ENCODE measurements around the gene HDAC4.

HDAC4 gene

DNA sequence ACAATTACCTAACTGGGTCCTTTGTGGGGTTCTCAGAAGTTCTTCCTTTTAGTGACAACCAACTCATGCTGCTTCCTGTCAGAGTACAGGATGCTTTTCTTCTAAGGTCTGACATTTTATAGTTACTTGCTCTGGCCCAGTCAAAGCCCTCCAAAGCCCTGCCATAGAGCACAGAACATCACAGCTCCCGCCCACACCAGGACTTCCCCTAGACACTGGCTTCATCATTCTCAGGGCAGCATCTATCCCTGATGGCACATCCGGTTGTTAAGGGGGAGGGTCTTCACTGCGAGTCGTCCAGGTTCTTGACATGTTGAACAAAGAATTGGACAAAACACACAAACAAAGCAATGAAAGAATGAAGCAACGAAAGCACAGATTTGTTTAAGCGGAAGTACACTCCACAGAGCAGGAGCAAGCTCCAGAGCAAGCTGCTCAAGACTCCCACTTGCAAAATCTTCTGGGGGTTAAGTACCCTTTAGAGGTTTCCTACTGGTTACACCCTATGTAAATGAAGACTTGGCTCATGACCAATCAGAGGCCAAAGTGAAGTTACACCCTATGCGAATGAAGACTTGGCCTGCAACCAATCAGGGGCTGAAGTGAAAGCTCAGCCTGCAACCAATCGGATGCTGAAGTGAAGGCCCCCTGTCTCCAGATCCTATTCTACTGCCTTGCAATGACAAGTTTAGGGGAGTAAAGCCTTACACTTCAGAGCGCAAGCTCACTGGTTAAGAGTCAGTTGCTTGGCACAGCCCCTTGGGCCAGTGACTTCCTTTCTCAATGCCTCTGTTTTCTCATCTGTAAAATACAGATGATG lies 79.0 kb downstream of the HDAC4 start:
- no peak for DNase-seq

DNA sequence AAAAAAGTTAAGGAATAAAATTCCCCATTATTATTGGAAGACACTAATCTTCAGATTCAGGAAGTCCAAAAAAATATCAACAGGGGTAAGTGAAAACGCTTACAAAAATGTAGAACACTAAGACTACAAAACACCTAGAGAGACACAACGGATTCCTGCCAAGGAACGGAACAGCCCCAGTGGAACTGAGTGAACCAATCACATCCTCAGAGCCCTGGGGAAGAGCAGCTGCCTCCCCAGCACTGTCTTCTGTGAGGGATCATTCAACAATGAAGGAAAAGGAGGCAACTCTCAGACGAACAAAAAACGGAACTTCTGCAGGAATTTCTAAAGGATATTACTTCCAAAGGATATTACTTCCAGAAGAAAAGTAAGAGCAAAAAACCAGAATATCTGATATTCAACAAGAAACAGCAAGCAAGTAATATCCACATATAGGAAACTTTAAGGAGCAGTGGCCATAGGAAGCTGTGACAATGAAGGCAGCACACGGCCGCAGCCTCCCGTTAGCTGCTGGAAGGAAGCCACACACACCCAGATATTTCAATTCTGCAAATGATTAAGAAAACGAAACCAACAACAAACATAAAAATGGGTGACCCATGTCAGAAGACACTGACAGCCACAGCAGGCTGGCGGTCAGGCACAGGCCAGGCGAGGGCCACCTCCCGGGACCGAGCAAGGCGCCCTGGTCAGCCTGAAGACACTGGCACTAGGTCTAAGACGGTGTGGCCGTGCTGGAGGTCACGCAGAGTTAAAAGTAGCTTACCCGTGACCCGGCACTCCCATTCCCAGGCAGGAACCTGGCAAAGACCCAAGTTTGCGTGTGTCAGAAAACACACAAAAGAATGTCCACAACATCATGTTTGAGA lies 81.8 kb downstream of the HDAC4 start:
- no peak for DNase-seq

DNA sequence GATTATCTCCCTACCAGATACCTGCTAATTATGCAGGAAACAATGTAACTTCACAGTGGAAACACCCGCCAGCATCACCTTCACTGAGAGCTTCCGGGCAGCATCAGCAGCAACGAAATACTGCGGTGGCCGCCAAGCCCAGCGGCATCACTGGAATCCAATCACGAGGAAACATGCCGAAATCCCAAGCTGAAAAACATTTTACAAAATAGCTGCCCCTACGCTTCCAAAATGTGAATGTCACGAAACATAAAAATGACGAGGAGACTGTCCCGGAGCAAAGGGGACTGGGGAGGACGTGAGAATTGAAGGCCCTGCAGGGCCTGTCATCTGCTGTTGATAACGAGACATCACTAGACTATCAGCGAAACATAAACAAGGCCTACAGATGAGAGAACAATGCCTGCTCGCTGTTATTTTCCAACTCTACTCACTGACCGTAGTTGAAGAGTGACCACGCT lies 82.6 kb downstream of the HDAC4 start:
- no peak for DNase-seq

DNA sequence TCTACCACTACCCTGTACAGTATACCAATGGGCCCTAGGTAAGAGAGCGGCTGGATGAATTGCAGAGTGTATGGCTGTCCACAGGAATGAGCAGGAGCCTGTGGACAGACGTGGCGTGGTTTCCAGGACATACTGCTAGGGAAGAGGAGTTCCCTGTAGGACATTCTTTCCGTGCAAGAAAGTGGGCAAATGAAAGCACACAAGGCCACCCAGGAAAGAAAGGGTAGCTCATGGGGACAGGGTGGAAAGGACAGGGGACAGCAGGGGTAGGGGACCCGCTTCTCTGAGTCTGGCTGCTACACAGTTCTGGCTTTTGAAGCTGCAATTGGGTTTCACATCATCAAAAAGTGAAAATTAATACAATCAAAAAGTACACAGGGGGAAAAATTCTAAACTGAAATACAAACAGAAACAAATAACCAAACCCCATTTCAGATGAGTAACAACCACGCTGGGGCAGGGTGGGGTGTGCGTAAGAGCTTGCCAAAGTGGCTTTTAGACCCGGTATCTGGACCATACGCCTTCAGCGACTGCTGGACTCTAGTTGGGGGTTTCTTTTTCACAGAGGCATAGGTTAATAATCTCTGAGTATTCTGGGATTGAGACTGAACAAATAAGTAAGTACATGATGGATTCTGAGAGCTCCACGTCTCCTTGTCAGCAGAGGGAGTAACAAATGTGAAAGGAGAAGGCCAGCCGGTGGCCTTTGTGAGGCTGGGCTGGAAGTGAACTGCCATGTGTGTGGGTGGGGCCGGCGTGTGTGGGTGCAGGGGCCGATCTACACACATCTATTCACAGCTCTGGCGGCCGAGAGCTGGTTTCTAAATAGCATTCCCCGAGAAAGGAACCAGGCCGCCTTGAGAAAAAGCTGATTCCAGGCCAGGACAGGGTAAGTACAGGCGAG lies 84.0 kb downstream of the HDAC4 start:
- no peak for DNase-seq

DNA sequence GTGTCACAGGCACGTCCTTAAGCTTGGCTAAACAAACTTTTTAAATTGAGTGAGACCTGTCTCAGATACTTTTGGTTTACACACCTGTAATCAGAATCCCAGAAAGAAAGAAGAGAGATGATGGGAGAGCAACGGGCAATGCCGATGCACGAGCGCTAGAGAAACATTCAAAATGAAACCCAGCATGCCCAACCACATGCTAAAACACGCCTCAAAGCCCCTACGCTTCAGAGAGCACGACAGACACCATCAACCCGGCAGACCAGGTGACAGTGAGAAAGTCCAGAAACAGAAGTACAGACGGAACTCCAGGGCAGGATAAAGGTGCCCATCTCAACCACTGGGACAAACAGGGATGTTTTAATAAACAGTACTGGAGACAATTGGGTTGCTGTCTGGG lies 85.5 kb downstream of the HDAC4 start:
- DNase-seq: no peak

DNA sequence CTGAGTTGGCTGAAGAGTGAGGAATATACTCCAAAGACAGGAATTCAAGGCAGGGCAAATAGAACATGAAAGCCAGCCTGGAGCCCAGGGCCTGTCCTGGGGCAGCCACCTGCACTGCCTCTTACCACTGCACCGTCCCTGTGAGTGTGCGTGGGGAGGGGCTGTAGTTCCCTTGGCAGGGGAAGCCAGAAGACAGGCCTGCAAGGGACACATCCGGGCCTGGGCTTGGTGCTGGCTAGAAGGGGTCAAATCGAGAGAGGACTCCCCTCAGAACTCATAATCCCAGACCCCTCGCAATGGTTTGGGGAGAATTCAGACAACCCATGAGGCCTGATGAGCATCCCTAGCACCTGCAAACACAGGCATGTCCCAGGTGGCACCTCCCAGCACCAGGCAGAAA lies 87.0 kb downstream of the HDAC4 start:
- no peak for DNase-seq

DNA sequence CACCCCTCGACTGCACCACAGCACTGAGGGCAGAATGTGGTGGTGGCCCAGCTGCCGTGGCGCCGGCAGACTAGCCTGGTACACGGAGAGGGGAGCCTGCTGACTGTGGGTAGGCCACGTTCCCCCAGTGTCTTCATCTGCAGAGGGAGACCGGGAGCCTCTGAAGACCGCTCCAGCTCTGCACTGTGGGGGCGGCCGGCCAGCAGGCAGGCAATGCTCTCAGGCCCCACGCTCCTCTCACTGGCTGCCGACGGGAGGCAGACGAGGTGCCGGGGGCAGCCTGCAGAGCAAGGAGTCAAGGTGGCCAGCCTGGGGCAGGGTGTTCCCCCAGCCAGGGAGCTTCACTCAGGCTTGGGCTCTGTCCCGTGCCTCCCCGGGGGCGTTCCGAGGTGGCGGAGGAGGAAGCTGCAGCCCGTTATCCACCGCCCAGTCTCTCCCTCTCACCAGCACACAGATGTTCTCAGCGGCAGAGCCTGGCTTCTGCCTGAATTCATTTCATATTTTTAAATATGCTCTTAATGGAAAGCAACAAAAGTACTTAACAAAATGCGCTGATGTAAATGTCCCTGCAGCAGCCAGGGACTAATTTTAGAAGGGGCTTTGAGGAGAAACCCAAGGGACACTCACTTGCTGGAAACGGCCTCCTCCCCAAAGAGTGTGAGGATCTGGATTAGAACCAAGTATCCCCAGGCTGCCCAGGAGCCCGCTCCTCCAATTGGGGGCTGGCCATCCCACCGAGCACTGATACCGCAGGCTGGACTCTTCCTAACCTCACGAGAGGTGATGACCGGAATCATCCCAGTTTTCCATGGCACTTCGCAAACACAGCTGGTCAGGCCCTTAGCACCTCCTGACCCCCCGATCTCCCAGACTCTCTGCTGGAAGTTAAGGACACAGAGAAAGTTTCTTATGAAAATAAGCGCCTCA lies 87.8 kb downstream of the HDAC4 start:
- no peak for DNase-seq

DNA sequence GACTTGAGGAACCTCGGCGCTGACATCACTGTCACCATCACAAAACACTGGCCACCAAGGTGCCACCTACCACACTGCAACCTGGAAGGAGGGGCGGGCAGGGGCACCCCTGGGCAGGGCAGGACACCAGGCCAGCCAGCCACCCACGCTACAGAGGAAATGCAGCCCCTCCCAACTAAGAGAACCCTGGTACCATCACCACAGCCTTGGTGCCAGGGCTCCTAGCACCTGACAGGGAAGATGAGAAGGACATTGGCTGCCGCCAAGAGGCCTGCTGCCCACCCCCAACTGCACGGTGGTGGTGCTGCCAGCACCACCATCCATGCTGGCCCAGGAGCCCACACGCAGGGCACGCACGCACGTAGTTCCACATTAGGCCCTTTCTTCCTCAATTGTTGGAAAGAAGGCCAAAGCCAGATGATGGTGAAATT lies 88.7 kb downstream of the HDAC4 start:
- no peak for DNase-seq

DNA sequence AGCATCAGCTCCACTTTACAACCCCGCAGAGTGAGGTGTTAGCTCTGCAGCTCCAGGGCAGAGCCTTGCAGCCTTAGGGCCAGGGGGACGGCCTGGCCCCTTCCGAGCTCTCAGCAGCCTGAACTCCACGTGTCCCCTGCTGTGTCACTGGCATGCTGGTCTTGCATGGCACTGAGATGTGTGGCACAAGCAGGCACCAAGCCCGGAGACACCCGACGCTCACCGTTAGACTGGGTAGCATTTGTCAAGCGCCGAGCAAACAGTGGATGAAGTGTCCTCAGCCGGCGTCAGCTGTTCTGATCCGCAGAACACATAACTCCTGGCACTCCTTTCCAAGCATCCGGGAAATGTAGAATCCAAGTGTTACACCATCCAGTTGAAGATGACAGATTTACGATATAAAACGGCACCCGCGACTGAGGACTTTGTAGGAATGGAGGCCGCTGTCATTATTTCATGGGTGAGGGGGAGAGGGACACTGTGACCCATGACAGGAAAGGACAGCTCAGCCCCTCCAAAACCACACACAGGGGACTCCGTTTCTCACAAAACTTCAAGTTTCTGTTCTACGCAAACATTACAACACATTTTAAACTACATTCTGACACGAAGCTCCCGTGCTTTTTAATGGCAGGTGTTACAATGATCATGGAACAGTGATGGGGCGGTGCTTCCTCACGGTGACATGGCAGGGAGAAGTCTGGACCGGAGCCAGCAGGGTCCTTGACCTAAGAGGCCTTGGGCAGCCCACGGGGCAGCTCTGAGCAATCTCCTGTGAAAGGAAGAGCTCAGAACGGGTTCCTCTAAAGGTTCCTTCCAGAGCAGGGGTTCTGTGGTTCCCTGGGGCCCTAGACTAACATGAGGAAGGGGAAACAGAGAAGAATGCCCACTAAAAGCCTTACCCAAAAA lies 89.4 kb downstream of the HDAC4 start:
- no peak for DNase-seq

DNA sequence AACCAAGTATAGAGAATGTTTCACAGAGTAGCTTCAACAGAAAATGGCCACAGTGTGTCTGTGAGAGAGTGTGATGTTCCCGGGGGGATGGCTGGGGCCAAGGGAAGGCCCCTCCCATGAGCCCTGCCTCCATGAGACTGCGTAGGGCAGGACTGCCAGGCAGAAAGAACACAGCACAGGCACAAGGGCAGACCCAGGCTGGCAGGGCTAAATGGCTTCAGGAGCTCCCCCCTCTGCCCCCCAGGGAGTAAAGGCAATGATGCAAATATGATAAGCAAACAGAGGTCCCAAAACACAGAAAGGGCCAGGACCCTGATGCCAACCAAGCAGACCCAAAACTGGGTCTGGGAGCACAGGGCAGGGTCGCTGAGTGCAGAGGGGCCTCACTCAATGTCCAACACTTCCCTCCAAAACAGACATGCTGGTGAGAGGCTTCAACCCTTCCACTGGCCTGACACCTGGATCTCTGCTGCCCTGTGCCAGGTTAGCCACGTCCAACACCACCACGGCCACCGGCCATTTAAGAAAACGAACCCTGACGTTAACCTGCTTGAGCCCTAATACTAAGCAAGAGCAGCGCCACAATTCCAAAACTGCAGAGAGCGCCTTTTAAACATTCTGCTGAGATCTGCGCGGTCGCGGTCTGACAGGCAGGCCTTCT lies 90.3 kb downstream of the HDAC4 start:
- DNase-seq: no peak

DNA sequence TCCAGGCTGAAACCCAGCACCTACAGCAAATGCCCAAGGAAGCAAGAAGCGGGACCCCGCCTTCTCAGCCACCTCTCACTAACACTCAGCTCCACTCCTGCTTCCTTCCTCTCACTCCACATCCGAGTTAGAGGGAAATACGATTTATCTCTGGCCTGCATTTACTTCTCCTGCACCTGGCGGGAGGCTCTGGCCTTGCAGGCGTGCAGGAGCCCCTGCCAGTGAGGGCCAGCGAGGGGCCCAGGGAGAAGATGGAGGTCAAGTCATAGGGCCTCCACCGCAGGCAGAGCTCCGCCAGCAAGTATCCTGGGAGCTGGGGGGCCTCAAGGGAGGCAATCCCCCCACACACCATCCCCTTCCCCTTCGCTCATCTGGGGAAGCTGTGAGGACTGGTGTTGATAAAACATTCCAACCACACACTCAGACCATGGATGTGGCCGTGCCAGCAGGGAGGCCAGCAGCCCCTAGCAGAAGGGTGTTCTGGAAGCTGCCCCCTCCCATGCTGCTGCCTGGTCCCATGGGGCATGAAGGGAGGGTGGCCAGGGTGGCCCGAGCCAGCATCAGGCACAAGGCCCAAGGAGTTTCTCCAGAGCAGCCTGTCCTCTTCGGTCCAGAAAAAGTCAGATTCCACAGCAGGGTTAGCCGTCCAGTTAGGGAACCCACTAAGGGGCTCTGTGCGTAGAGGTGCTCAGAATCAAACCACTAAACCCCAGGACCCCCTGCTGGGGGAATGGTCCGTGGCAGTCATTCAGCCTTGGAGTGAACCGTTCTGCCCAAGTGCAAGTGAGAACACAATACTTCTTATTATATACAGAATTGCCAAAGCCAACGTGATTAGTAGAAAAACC lies 91.2 kb downstream of the HDAC4 start:
- DNase-seq: no peak

DNA sequence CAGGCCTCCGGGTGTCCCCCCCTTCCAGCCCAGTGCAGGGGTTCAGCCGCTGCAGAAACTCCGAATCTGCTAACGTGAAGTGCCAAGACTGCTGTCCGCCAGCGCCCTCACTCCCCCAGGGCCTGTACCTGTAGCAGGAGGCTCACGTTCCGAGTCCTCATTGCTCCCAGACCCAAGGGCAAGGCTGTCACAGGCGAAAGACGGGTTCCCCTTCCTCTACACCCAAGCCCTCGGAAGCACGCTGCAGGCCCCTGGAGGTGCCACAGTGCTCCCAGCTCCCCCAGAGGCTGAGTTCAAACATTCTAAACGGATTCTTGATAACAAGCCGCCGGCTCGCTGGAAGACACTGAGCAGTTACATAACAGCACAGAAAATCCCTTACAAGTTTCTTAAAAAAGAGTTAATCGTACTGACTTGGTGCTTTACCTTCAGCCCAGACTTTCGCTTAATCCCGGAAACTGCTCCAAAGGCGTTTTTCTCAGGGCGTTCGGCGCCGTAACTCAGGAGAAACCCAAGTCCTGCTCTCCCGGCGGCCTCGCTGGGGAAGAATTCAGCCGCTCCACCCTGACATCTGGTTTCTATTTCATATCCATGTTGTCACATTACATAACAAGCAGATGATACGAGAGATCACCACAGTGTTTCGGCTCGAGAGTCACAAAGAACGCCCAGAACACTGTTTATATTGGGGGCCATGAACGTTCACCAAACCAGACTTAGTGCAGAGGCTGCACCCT lies 92.0 kb downstream of the HDAC4 start:
- no peak for DNase-seq

DNA sequence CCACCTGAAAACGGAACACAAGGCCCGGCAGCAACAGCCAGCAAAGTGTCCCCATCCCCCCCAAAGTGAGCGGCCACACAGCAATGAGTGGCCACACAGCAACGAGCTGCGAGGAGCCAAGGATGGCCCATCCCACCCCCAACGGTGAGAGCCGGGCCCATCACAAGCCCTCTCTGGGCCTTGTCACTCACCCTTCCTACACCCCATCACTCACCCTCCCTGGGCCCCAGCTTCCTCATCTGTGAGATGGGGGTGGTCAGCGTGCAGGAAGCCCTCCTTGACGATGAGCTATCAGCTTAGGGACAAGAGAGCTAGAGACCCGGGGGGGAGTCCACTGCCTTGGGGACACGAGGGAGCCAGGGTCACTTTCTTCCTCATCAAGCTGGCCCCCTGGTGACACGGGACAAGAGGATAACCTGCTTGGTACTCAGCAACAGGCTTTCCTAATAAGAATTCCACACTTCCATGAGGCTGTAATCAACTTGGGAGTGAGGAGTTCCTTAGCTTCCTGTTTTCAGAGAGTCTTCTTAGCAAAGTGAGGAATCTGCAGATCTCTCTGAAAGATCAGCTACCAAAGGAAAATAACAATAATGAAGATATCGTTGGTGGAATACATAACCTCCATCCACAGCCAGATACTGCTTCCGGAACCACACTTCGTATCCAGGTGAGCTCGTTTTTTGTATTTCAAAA lies 92.8 kb downstream of the HDAC4 start:
- DNase-seq: no peak

DNA sequence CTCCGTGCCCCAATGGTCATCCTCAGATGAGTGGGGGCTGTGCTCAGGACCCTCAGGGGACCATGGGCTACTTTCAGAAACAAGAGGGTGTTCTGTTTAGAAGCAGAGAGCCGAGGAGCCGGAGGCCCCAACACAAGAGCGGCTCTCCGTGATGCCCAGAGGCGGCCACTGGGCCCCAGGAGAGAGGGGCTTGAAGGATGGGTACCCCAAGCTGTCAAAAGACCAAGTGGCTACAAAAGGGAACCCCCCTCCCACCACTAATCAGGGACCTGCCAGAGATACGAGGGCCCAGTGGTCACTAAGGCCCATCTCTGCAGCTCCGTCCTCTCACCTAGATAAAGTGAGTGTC lies 93.6 kb downstream of the HDAC4 start:
- no peak for DNase-seq

DNA sequence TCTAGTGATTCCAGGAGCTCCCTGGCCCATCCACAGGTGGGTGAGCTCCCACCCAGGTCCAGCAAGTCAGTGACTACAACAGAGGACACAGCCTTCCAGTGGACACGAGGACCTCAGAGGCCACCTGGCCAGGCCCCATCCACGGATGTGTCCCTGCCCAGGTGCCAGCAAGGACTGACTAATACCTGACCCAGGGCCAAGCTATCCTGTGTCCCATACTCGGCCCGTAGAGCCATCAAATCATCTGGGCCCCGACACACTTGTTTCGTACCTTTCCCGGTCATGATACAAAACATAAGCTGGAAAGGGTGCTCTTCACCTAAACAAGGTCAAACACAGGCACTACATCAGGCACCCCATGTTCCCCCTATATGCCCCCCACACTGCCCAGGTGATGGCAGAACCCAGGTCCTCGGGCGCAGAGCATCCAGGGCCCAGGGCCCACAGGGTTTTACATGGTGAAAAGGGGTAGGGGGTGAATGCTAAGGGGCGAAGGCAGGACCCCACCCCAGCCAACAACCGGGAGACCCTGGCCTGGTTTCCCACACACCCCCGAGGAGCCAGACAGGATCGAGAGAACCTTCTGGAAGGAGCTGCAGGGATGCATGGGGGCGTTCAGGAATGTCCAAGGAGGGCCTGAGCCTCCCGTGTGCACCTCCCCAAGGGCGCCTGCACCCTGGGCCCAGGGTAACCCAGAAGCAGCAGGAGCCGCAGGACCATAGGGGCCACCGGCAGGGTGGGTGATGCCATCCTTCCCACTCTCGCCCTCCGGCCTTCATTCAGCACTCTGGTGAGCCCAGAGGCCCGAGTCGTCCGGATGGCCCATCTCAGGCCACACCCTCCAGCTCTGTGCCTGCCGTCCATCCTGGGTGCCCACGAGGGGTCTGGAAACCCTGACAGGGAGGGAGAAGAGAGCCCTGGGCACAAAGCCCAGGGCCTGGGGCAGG lies 94.3 kb downstream of the HDAC4 start:
- no peak for DNase-seq

DNA sequence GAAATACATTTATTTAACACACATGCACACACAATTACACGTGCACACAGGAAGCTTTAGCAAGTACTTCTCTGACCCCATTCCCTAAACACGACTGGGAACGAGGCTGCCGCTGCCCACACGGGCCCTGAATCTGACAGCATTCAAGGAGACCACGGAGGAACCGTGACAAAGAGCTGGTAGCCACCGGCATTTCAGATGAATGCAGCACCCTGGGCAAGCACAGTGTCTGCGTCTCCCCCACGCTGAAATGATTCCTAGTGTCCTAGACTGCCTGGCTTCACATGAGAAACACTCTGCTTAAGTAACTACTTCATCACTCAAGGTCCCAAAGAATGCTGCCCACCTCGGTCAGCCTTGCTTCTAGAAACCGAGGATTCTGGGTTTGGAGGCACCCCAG lies 95.0 kb downstream of the HDAC4 start:
- DNase-seq: no peak

DNA sequence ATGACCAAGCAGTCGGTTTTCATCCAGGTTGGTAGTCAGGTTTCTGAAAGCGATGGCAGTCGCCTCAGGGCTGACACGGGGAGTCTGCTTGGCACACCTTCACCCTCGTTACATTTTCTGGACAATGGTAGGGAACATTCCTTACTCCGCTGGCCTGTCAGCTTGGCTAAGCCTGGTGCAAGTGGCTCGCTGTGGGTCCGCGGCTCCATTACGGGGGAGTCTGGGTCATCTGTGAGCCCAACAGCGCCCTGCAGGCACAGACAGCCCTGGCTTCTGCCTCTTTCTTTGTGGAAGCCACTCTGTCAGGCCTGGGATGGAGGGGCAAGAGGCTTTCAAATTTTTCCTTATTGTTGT lies 95.6 kb downstream of the HDAC4 start:
- no peak for DNase-seq

Data from COR-L47 (cell line).